PC-9 (cell line): ENCODE data around the gene EPHB2.

ENCODE experiments used
- CTCF ChIP-seq: fragments of 200-600 bp; sonication (generic); conservative IDR thresholded peaks from 2 replicates; pipeline ENCODE4 v1.6.1; 2017; ENCODE audit warnings: mixed run types, antibody characterized with exemption, mild to moderate bottlenecking, moderate library complexity
- EZH2 ChIP-seq: fragments of 200-600 bp; sonication (generic); IDR thresholded peaks from 2 replicates; pipeline ENCODE4 v1.8.0; 2017; ENCODE audit warnings: antibody characterized with exemption, low read depth

GRCh38 chr1:22697980-22698379, 12.7 kb upstream of the EPHB2 start:
- TF ChIP-seq CTCF (no peak), EZH2 (no peak)
